ENCODE data around the gene KCNH3. TPM values are rescaled to one million over a fixed set of nuclear protein-coding genes. Genes with fewer than 3 reads are reported as not detected.

Gene KCNH3
- total RNA-seq, 1 donor from 2014 or later: 0.12 TPM

- H3K4me3 ChIP-seq (ENCODE audit: low read depth, low read length): no peak overlapping the region
- no peak for DNase-seq (ENCODE audit: low read depth)
- peak; percentile 10 for TF ChIP-seq CTCF (conservative IDR thresholded peaks at IDR 0.05; ENCODE audit: low read depth, low read length)
These were observed 48.5 kb downstream of the KCNH3 start for GRCh38 chr12:49587174-49587908.

GRCh38 chr12:49588281-49588680 lies 49.5 kb downstream of the KCNH3 start:
- TF ChIP-seq CTCF (conservative IDR thresholded peaks at IDR 0.05; ENCODE audit: low read depth, low read length): no peak

GRCh38 chr12:49588721-49589516 lies 50.1 kb downstream of the KCNH3 start:
- no peak for TF ChIP-seq CTCF (conservative IDR thresholded peaks at IDR 0.05; ENCODE audit: low read depth, low read length)
- H3K4me3 ChIP-seq (ENCODE audit: low read depth, low read length): no peak overlapping the region
- DNase-seq (ENCODE audit: low read depth): no peak

More at GRCh38 chr12:49588281-49588680, 49.5 kb downstream of the KCNH3 start:
- H3K4me3 ChIP-seq (ENCODE audit: low read depth, low read length): no peak overlapping the region
- no peak for DNase-seq (ENCODE audit: low read depth)

GRCh38 chr12:49598527-49598926 lies 59.7 kb downstream of the KCNH3 start:
- DNase-seq (ENCODE audit: low read depth): no peak
- TF ChIP-seq CTCF (conservative IDR thresholded peaks at IDR 0.05; ENCODE audit: low read depth, low read length): no peak
- H3K4me3 ChIP-seq (ENCODE audit: low read depth, low read length): no peak overlapping the region

GRCh38 chr12:49599961-49600360 lies 61.1 kb downstream of the KCNH3 start:
- no peak for DNase-seq (ENCODE audit: low read depth)
- TF ChIP-seq CTCF (conservative IDR thresholded peaks at IDR 0.05; ENCODE audit: low read depth, low read length): no peak
- H3K4me3 ChIP-seq (ENCODE audit: low read depth, low read length): no peak overlapping the region

GRCh38 chr12:49603721-49604120 lies 64.9 kb downstream of the KCNH3 start:
- no peak for TF ChIP-seq CTCF (conservative IDR thresholded peaks at IDR 0.05; ENCODE audit: low read depth, low read length)
- no peak for DNase-seq (ENCODE audit: low read depth)

More at GRCh38 chr12:49603721-49604120, 64.9 kb downstream of the KCNH3 start:
- no peak overlapping the region for H3K4me3 ChIP-seq (ENCODE audit: low read depth, low read length)

Data from epithelial cell of proximal tubule (primary cell).